Measurements from ENCODE around the gene CEBPA.

The CEBPA gene

GRCh38 chr19:33302175-33302973 is at the start of gene CEBPA:
CEBPA (minus strand) TSS chr19:33302534; CDS start chr19:33302414, 120 bp downstream.
- peak within 1 kb of the TSS; percentile 58 for H3K4me3 ChIP-seq (ENCODE audit: low read depth, low read length)
- no peak for TF ChIP-seq CTCF (IDR thresholded peaks at IDR 0.05; ENCODE audit: low read depth, low read length)

GRCh38 chr19:33350538-33351309 is 48.4 kb upstream of the CEBPA start:
- TF ChIP-seq CTCF (IDR thresholded peaks at IDR 0.05; ENCODE audit: low read depth, low read length): no peak
- no peak overlapping the region for H3K4me3 ChIP-seq (ENCODE audit: low read depth, low read length)

- TF ChIP-seq CTCF (IDR thresholded peaks at IDR 0.05; ENCODE audit: low read depth, low read length): no peak
- no peak overlapping the region for H3K4me3 ChIP-seq (ENCODE audit: low read depth, low read length)
These were observed 47.3 kb upstream of the CEBPA start for GRCh38 chr19:33349319-33350289.

GRCh38 chr19:33348301-33349010 is 46.1 kb upstream of the CEBPA start:
- no peak overlapping the region for H3K4me3 ChIP-seq (ENCODE audit: low read depth, low read length)
- no peak for TF ChIP-seq CTCF (IDR thresholded peaks at IDR 0.05; ENCODE audit: low read depth, low read length)

GRCh38 chr19:33347300-33347699 is 45.0 kb upstream of the CEBPA start:
- no peak overlapping the region for H3K4me3 ChIP-seq (ENCODE audit: low read depth, low read length)
- TF ChIP-seq CTCF (IDR thresholded peaks at IDR 0.05; ENCODE audit: low read depth, low read length): no peak

GRCh38 chr19:33346665-33347064 is 44.3 kb upstream of the CEBPA start:
- no peak for TF ChIP-seq CTCF (IDR thresholded peaks at IDR 0.05; ENCODE audit: low read depth, low read length)
- no peak overlapping the region for H3K4me3 ChIP-seq (ENCODE audit: low read depth, low read length)
